ENCODE data around the gene OCIAD1. TPM values are rescaled to one million over a fixed set of nuclear protein-coding genes. Genes with fewer than 3 reads are reported as not detected.
"Not testable (repeated sequence)": the region's sequence is repeated elsewhere in the genome, so short reads cannot be mapped to it uniquely, and the experiment has no call there.

The OCIAD1 gene
- total RNA-seq, 1 experiment from 2014 or later: 163 TPM

GRCh38 chr4:48879561-48880442 is 48.9 kb downstream of the OCIAD1 start:
- H2AFZ ChIP-seq (ENCODE audit: low read depth, low read length, poor library complexity, severe bottlenecking): no peak overlapping the region
- no peaks in the 10 kb centered on the region for H3K9me2 ChIP-seq (ENCODE audit: insufficient read depth)
- H3K79me2 ChIP-seq (ENCODE audit: insufficient read depth, low read length): no peaks in the 10 kb centered on the region
- H3K4me2 ChIP-seq (ENCODE audit: low read length): no peak overlapping the region
- intact Hi-C loops (cut with micrococcal nuclease): no loop called here
- ChIA-PET POLR2A (no interaction called here), RAD21 (ENCODE audit: low non-redundant PET in 1 of 2, low total read pairs in 2 of 2, uncharacterized antibody in 2 of 2, unreplicated experiment in 2 of 2) (no interaction called here), CTCF (no interaction called here)
- ATAC-seq: no peak
- no peaks in the 10 kb centered on the region for H3K4me1 ChIP-seq (ENCODE audit: control insufficient read depth in 1 of 2, insufficient read depth in 2 of 2, low read length in 2 of 2)
- TF ChIP-seq ZNF274 (IDR thresholded peaks at IDR 0.05; ENCODE audit: low read depth, low read length): no peak
- TF ChIP-seq, protein P1, sequence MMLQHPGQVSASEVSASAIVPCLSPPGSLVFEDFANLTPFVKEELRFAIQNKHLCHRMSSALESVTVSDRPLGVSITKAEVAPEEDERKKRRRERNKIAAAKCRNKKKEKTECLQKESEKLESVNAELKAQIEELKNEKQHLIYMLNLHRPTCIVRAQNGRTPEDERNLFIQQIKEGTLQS (IDR thresholded peaks at IDR 0.05): no peak
- TF ChIP-seq CEBPB (IDR thresholded peaks at IDR 0.05; ENCODE audit: low read depth): no peak
- TF ChIP-seq EZH2phosphoT487 (IDR thresholded peaks at IDR 0.05; ENCODE audit: borderline replicate concordance): no peak
- TF ChIP-seq MAX (IDR thresholded peaks at IDR 0.05): no peak
- TF ChIP-seq RAD21 (IDR thresholded peaks at IDR 0.05; ENCODE audit: low read depth): no peak
- TF ChIP-seq ZFX (IDR thresholded peaks at IDR 0.05): no peak
- TF ChIP-seq SP1 (IDR thresholded peaks at IDR 0.05; ENCODE audit: low read depth): no peak
- no peaks in the 10 kb centered on the region for H4K20me1 ChIP-seq (ENCODE audit: insufficient read depth)
- no peak overlapping the region for H3K9ac ChIP-seq (ENCODE audit: low read length)
- no peak overlapping the region for H3K4me3 ChIP-seq (replicated peaks in 1 of 2; ENCODE audit: low read depth in 1 of 2, low read length in 2 of 2)
- no peaks in the 10 kb centered on the region for H3K27me3 ChIP-seq (ENCODE audit: insufficient read depth, low read length)
- no peaks in the 10 kb centered on the region for H3K9me3 ChIP-seq (ENCODE audit: control insufficient read depth in 1 of 2, insufficient read depth in 1 of 2, low read depth in 1 of 2, low read length in 2 of 2)
- no peak overlapping the region for H3K27ac ChIP-seq (ENCODE audit: low read depth, low read length)
- H3K36me3 ChIP-seq (ENCODE audit: control insufficient read depth in 1 of 2, insufficient read depth in 2 of 2, low read length in 2 of 2): no peaks in the 10 kb centered on the region
- no TSS peak for BruUV-seq (replicated peaks)
- DNase-seq (ENCODE audit: low read depth, low spot score): no peak

GRCh38 chr4:48881646-48882045 is 50.8 kb downstream of the OCIAD1 start:
- RAD21 ChIA-PET (ENCODE audit: low non-redundant PET in 1 of 2, low total read pairs in 2 of 2, uncharacterized antibody in 2 of 2, unreplicated experiment in 2 of 2); H3K79me2 ChIP-seq (ENCODE audit: insufficient read depth, low read length); H4K20me1 ChIP-seq (ENCODE audit: insufficient read depth); H3K4me3 ChIP-seq (replicated peaks in 1 of 2; ENCODE audit: low read depth in 1 of 2, low read length in 2 of 2); H3K4me1 ChIP-seq (ENCODE audit: control insufficient read depth in 1 of 2, insufficient read depth in 2 of 2, low read length in 2 of 2); CTCF ChIA-PET; H3K4me2 ChIP-seq (ENCODE audit: low read length); BruUV-seq (replicated peaks); H3K27ac ChIP-seq (ENCODE audit: low read depth, low read length); ATAC-seq; H3K9me3 ChIP-seq (ENCODE audit: control insufficient read depth in 1 of 2, insufficient read depth in 1 of 2, low read depth in 1 of 2, low read length in 2 of 2); H3K9ac ChIP-seq (ENCODE audit: low read length); H3K27me3 ChIP-seq (ENCODE audit: insufficient read depth, low read length); intact Hi-C loops (cut with micrococcal nuclease); H3K9me2 ChIP-seq (ENCODE audit: insufficient read depth); H2AFZ ChIP-seq (ENCODE audit: low read depth, low read length, poor library complexity, severe bottlenecking); DNase-seq (ENCODE audit: low read depth, low spot score); H3K36me3 ChIP-seq (ENCODE audit: control insufficient read depth in 1 of 2, insufficient read depth in 2 of 2, low read length in 2 of 2): not testable (repeated sequence)
- POLR2A ChIA-PET: interaction anchor here (0.6 kb wide), 1 partner anchor 30 kb away, joined by 3 read pairs; no protein-coding TSS in a partner anchor

- RAD21 ChIA-PET (ENCODE audit: low non-redundant PET in 1 of 2, low total read pairs in 2 of 2, uncharacterized antibody in 2 of 2, unreplicated experiment in 2 of 2); POLR2A ChIA-PET; H2AFZ ChIP-seq (ENCODE audit: low read depth, low read length, poor library complexity, severe bottlenecking); ATAC-seq; DNase-seq (ENCODE audit: low read depth, low spot score); CTCF ChIA-PET; intact Hi-C loops (cut with micrococcal nuclease); H3K9ac ChIP-seq (ENCODE audit: low read length); H3K9me3 ChIP-seq (ENCODE audit: control insufficient read depth in 1 of 2, insufficient read depth in 1 of 2, low read depth in 1 of 2, low read length in 2 of 2); H3K27me3 ChIP-seq (ENCODE audit: insufficient read depth, low read length); H3K9me2 ChIP-seq (ENCODE audit: insufficient read depth); H3K4me3 ChIP-seq (replicated peaks in 1 of 2; ENCODE audit: low read depth in 1 of 2, low read length in 2 of 2); H4K20me1 ChIP-seq (ENCODE audit: insufficient read depth); H3K27ac ChIP-seq (ENCODE audit: low read depth, low read length); H3K4me2 ChIP-seq (ENCODE audit: low read length); BruUV-seq (replicated peaks); H3K4me1 ChIP-seq (ENCODE audit: control insufficient read depth in 1 of 2, insufficient read depth in 2 of 2, low read length in 2 of 2); H3K79me2 ChIP-seq (ENCODE audit: insufficient read depth, low read length): not testable (repeated sequence)
- H3K36me3 ChIP-seq (ENCODE audit: control insufficient read depth in 1 of 2, insufficient read depth in 2 of 2, low read length in 2 of 2): peaks cover 3 to 16% of the 10 kb centered on the region in 2 experiments; a peak in 3 of 4 replicates
Measured at GRCh38 chr4:48889750-48890149, 58.9 kb downstream of the OCIAD1 start.

Measured in HCT116 (cell line).